Measurements from ENCODE around the gene CAND1.

Gene CAND1

GRCh38 chr12:67302162-67302561 lies 33.0 kb downstream of the CAND1 start:
- no peak for DNase-seq (ENCODE audit: low read depth, low spot score)
- ChIA-PET CTCF (interaction anchor here (0.9 kb wide), 1 partner anchor 13 kb away, joined by 3 read pairs; no protein-coding TSS in a partner anchor), POLR2A (no interaction called here)
- no peak overlapping the region for H3K4me3 ChIP-seq (ENCODE audit: low read depth, low read length)
- TF ChIP-seq CTCF (IDR thresholded peaks at IDR 0.05; ENCODE audit: insufficient read depth, low read length, missing control alignments), result no peak

- no peak overlapping the region for H3K4me3 ChIP-seq (ENCODE audit: low read depth, low read length)
- TF ChIP-seq CTCF (IDR thresholded peaks at IDR 0.05; ENCODE audit: insufficient read depth, low read length, missing control alignments), result no peak
- no peak for DNase-seq (ENCODE audit: low read depth, low spot score)
- CTCF ChIA-PET, result interaction anchor here (1.0 to 1.6 kb wide), 2 partner anchors 9 to 11 kb away, joined by 3 to 4 read pairs; no protein-coding TSS in a partner anchor
- POLR2A ChIA-PET, result no interaction called here
Observed at GRCh38 chr12:67305544-67305943, 36.4 kb downstream of the CAND1 start.

GRCh38 chr12:67306712-67307111 lies 37.6 kb downstream of the CAND1 start:
- DNase-seq (ENCODE audit: low read depth, low spot score), result no peak
- POLR2A ChIA-PET, result no interaction called here
- no peak overlapping the region for H3K4me3 ChIP-seq (ENCODE audit: low read depth, low read length)
- CTCF ChIA-PET, result interaction anchor here (1.6 kb wide), 1 partner anchor 10 kb away, joined by 3 read pairs; no protein-coding TSS in a partner anchor
- TF ChIP-seq CTCF (IDR thresholded peaks at IDR 0.05; ENCODE audit: insufficient read depth, low read length, missing control alignments), result no peak

GRCh38 chr12:67315661-67316060 lies 46.5 kb downstream of the CAND1 start:
- ChIA-PET POLR2A (no interaction called here), CTCF (interaction anchor here (1.1 to 1.3 kb wide), 3 partner anchors 11 to 46 kb away, joined by 3 read pairs; partner anchors contain the start of gene CAND1)
- no peak overlapping the region for H3K4me3 ChIP-seq (ENCODE audit: low read depth, low read length)
- no peak for TF ChIP-seq CTCF (IDR thresholded peaks at IDR 0.05; ENCODE audit: insufficient read depth, low read length, missing control alignments)
- DNase-seq (ENCODE audit: low read depth, low spot score), result no peak

GRCh38 chr12:67318786-67319185 lies 49.6 kb downstream of the CAND1 start:
- CTCF ChIA-PET, result no interaction called here
- POLR2A ChIA-PET, result no interaction called here
- no peak for DNase-seq (ENCODE audit: low read depth, low spot score)
- TF ChIP-seq CTCF (IDR thresholded peaks at IDR 0.05; ENCODE audit: insufficient read depth, low read length, missing control alignments), result no peak
- H3K4me3 ChIP-seq (ENCODE audit: low read depth, low read length), result no peak overlapping the region

- ChIA-PET POLR2A (no interaction called here), CTCF (no interaction called here)
- TF ChIP-seq CTCF (IDR thresholded peaks at IDR 0.05; ENCODE audit: insufficient read depth, low read length, missing control alignments), result no peak
- no peak overlapping the region for H3K4me3 ChIP-seq (ENCODE audit: low read depth, low read length)
- DNase-seq (ENCODE audit: low read depth, low spot score), result no peak
Observed at GRCh38 chr12:67319936-67320335, 50.8 kb downstream of the CAND1 start.

Data from AG04449 (cell line).